K562 (cell line): ENCODE measurements around the gene FTO. TPM values are rescaled to one million over a fixed set of nuclear protein-coding genes. Genes with fewer than 3 reads are reported as not detected.

Experiments
- ATAC-seq: fragments of 200-7000 bp; cut with Tn5 transposase; 3 replicates; pipeline ENCODE4 v1.9.1; 2020; ENCODE audit warnings: moderate library complexity
- BruUV-seq: library from RNA; stranded (reverse); fragments of 400-500 nt; replicated peaks from 2 replicates; lab custom pipeline; 2021; lab: Mats Ljungman, UMichigan
- CTCF ChIA-PET: fragments of 300-600 bp; formaldehyde crosslinking; extraction: SDS; loops from one replicate; lab custom pipeline; 2021; ENCODE audit warnings: low intra/inter-chr PET ratio; lab: Yijun Ruan, JAX
- POLR2A ChIA-PET: fragments of 300-600, 350-650 bp; sonication (Branson Sonifier 250); formaldehyde crosslinking; extraction: SDS; loops from one replicate; lab custom pipeline; 2021; ENCODE audit warnings: antibody characterized with exemption, inconsistent platforms; lab: Yijun Ruan, JAX
- DNase-seq, 4 experiments: peaks; one replicate each; pipeline versions ENCODE4 v3.0.0 to v3.0.0-alpha.2; 2011 to 2018; ENCODE audit warnings: low spot score in 3 of 4, mixed read lengths in 3 of 4; ENCODE audit errors: extremely low read depth in 1 of 4
- FAIRE-seq: peaks from 2 replicates; lab custom pipeline; 2011; peaks lifted over from hg19 to GRCh38; lab: Jason Lieb, UNC
- H2AFZ ChIP-seq: 2 replicates; pipeline ENCODE4 v1.6.0; 2011; ENCODE audit warnings: low read depth, low read length, control low read depth, inconsistent platforms
- H3K27ac ChIP-seq: fragments of 200-600 bp; 3 replicates; pipeline ENCODE4 v1.8.0; 2011; ENCODE audit warnings: low read depth, mild to moderate bottlenecking, control low read depth, inconsistent platforms, low read length, moderate library complexity, mixed read lengths; ENCODE audit errors: extremely low read depth
- H3K27me3 ChIP-seq, 2 experiments: fragments of 300-600 bp in 1 of 2; 2 replicates in 1 of 2; 3 replicates in 1 of 2; pipeline versions ENCODE4 v1.6.0 to v1.8.0; 2011; ENCODE audit warnings: inconsistent platforms in 2 of 2, low read length in 2 of 2, mild to moderate bottlenecking in 1 of 2, mixed read lengths in 1 of 2, moderate library complexity in 1 of 2; ENCODE audit not compliant: control insufficient read depth in 2 of 2, insufficient read depth in 2 of 2
- H3K36me3 ChIP-seq: fragments of 300-600 bp; 3 replicates; pipeline ENCODE4 v1.8.0; 2011; ENCODE audit warnings: mild to moderate bottlenecking, low read length, inconsistent platforms; ENCODE audit not compliant: control insufficient read depth, insufficient read depth
- H3K4me1 ChIP-seq, 2 experiments: fragments of 200-600 bp in 1 of 2; replicated peaks in 1 of 2; 2 replicates in 1 of 2; 3 replicates in 1 of 2; pipeline versions ENCODE4 v1.5.1 to v1.8.0; 2011; ENCODE audit warnings: inconsistent platforms in 2 of 2, low read length in 2 of 2, mild to moderate bottlenecking in 1 of 2, mixed read lengths in 1 of 2, moderate library complexity in 1 of 2; ENCODE audit not compliant: control insufficient read depth in 2 of 2, insufficient read depth in 2 of 2
- H3K4me2 ChIP-seq: 2 replicates; pipeline ENCODE4 v1.6.1; 2011; ENCODE audit warnings: low read length, control low read depth, inconsistent platforms, mixed read lengths; ENCODE audit not compliant: insufficient read depth
- H3K4me3 ChIP-seq: fragments of 200-600 bp; sonication (generic), shearing (Covaris generic); 2 replicates; pipeline ENCODE4 v1.5.1; 2016; ENCODE audit warnings: control low read depth, inconsistent platforms
- H3K79me2 ChIP-seq: fragments of 200-600 bp; 3 replicates; pipeline ENCODE4 v1.8.0; 2011; ENCODE audit warnings: low read length, inconsistent platforms; ENCODE audit not compliant: control insufficient read depth, insufficient read depth
- H3K9ac ChIP-seq, 2 experiments: 2 replicates each; pipeline versions ENCODE4 v1.6.0 to v1.6.1; 2011; ENCODE audit warnings: low read depth in 2 of 2, low read length in 2 of 2, control low read depth in 1 of 2, inconsistent platforms in 1 of 2, mild to moderate bottlenecking in 1 of 2, mixed read lengths in 1 of 2; ENCODE audit not compliant: insufficient read depth in 1 of 2
- H3K9me1 ChIP-seq: one replicate; pipeline ENCODE4 v1.6.0; 2011; ENCODE audit warnings: inconsistent platforms, mild to moderate bottlenecking, low read length, moderate library complexity; ENCODE audit not compliant: control insufficient read depth, insufficient read depth
- H3K9me3 ChIP-seq: replicated peaks from 2 replicates; pipeline ENCODE4 v1.5.1; 2011; ENCODE audit warnings: low read depth, low read length, inconsistent platforms; ENCODE audit not compliant: control insufficient read depth, insufficient read depth
- H4K20me1 ChIP-seq: replicated peaks from 2 replicates; pipeline ENCODE4 v1.6.1; 2011; ENCODE audit warnings: low read length, inconsistent platforms, mixed read lengths; ENCODE audit not compliant: control insufficient read depth, insufficient read depth
- CSDE1 ChIP-seq, 2 experiments: fragments of 450-650 bp; IDR thresholded peaks; 2 replicates each; pipeline ENCODE4 v1.6.1; 2016; ENCODE audit warnings: mild to moderate bottlenecking in 1 of 2
- EZH2 ChIP-seq: IDR thresholded peaks from 2 replicates; pipeline ENCODE4 v1.6.1; 2012; ENCODE audit warnings: low read depth, mild to moderate bottlenecking, inconsistent platforms, low read length, borderline replicate concordance
- MTA2 ChIP-seq: fragments of 450-650 bp; IDR thresholded peaks from 2 replicates; pipeline ENCODE4 v1.6.1; 2016; ENCODE audit warnings: low read depth
- NCOA4 ChIP-seq: fragments of 450-650 bp; IDR thresholded peaks from 2 replicates; pipeline ENCODE4 v1.6.1; 2018; ENCODE audit warnings: mild to moderate bottlenecking; ENCODE audit not compliant: partially characterized antibody
- NFATC3 ChIP-seq: fragments of 450-650 bp; IDR thresholded peaks from 2 replicates; pipeline ENCODE4 v1.6.1; 2017; ENCODE audit warnings: mild to moderate bottlenecking
- WGBS: fragments of 100-300 bp; shearing (Covaris generic); methylation state at CpG from one replicate; pipeline ENCODE4 v1.1.6; 2016; ENCODE audit warnings: low coverage, mixed read lengths; ENCODE audit not compliant: insufficient coverage; ENCODE audit errors: missing lambda C conversion rate; 5-methylcytosine and 5-hydroxymethylcytosine counted together
- in situ Hi-C: fragments of 300-500 bp; cut with MboI; formaldehyde crosslinking; loops from 4 replicates; pipeline ENCODE4 v1.15.0; 2018; ENCODE audit warnings: inconsistent platforms, mixed read lengths
- intact Hi-C: fragments of 100-400 bp; cut with micrococcal nuclease; formaldehyde crosslinking; loops from 2 replicates; pipeline ENCODE4 v1.14.2; 2022
- polyA plus RNA-seq, 8 experiments: library from polyadenylated mRNA; depleted of rRNA in 4 of 8; stranded (reverse) in 5 of 8; unstranded in 3 of 8; fragments of >200 nt; fragmentation: Nextera tagmentation in 2 of 8; fragmentation: Illumina TruSeq in 1 of 8; extraction: Ambion mirVana in 2 of 8; extraction: Trizol in 1 of 8; gene quantifications; 2 replicates each; pipeline versions ENCODE4 v1.2.1 to v1.2.3, GENCODE V29; 2011 to 2014; ENCODE audit warnings: inconsistent platforms in 1 of 8, missing spikeins in 1 of 8
- total RNA-seq, 7 experiments: library from RNA; depleted of rRNA in 6 of 7; stranded (reverse); fragments of >200 nt in 6 of 7; fragmentation: Illumina TruSeq in 2 of 7; extraction: Trizol in 2 of 7; gene quantifications; 2 replicates each; pipeline versions ENCODE4 v1.2.1 to v1.2.3, GENCODE V29; 2011 to 2021; ENCODE audit warnings: low replicate concordance in 1 of 7
- TF ChIP-seq, protein P1 (sequence below): IDR thresholded peaks from 2 replicates; pipeline ENCODE4 v1.6.1; 2011; ENCODE audit warnings: borderline replicate concordance, low read depth, mild to moderate bottlenecking, moderate library complexity, low read length; ENCODE audit not compliant: insufficient read depth, poor library complexity, severe bottlenecking
- TF ChIP-seq, protein P2 (sequence below): sonication (generic); formaldehyde crosslinking; IDR thresholded peaks from 2 replicates; pipeline ENCODE4 v1.8.0; 2022; ENCODE audit warnings: mild to moderate bottlenecking, missing genetic modification reagents

The FTO gene
- total and polyA plus RNA-seq, 9 of the 15 experiments (the other 6 are each of a cell fraction or from before 2014, with no cell fraction given) = 11.3 to 27.7 (median 25.5) TPM

DNA sequence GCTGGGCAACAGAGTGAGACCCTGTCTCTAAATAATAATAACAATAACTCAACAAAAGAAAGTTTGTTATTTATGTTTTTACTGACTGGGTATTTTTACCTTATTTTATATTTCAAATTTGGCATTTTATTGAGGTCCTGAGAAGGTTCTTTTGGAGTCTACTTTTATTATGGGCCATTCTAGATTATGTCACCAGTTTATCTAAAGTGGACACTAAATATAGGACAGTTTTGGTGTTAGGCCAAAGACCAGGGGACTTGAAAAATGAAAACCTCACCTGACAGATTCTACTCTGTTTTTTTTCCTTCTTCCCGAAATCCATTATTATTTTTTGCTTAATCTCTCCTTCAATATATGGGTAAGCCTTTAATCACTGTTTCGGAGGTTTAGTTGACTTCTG lies 8.1 kb downstream of the FTO start:
- Histone ChIP-seq H3K27me3 (no peaks in the 10 kb centered on the region), H3K4me3 (no peak overlapping the region), H3K27ac (no peak overlapping the region), H3K79me2 (no peaks in the 10 kb centered on the region), H3K9me3 (no peaks in the 10 kb centered on the region), H3K9me1 (no peaks in the 10 kb centered on the region), H3K4me2 (no peak overlapping the region), H4K20me1 (no peaks in the 10 kb centered on the region), H2AFZ (no peak overlapping the region), H3K4me1 (no peaks in the 10 kb centered on the region), H3K9ac (no peak overlapping the region), H3K36me3 (no peaks in the 10 kb centered on the region)
- intact Hi-C loops (no loop called here), in situ Hi-C loops (no loop called here)
- no peak for ATAC-seq
- TF ChIP-seq, protein P1, sequence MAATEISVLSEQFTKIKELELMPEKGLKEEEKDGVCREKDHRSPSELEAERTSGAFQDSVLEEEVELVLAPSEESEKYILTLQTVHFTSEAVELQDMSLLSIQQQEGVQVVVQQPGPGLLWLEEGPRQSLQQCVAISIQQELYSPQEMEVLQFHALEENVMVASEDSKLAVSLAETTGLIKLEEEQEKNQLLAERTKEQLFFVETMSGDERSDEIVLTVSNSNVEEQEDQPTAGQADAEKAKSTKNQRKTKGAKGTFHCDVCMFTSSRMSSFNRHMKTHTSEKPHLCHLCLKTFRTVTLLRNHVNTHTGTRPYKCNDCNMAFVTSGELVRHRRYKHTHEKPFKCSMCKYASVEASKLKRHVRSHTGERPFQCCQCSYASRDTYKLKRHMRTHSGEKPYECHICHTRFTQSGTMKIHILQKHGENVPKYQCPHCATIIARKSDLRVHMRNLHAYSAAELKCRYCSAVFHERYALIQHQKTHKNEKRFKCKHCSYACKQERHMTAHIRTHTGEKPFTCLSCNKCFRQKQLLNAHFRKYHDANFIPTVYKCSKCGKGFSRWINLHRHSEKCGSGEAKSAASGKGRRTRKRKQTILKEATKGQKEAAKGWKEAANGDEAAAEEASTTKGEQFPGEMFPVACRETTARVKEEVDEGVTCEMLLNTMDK = no peak
- TF ChIP-seq MTA2 (no peak), CSDE1 (IDR thresholded peaks at IDR 0.05) (no peak), EZH2 (no peak), NCOA4 (no peak), NFATC3 (no peak)
- TF ChIP-seq, protein P2, sequence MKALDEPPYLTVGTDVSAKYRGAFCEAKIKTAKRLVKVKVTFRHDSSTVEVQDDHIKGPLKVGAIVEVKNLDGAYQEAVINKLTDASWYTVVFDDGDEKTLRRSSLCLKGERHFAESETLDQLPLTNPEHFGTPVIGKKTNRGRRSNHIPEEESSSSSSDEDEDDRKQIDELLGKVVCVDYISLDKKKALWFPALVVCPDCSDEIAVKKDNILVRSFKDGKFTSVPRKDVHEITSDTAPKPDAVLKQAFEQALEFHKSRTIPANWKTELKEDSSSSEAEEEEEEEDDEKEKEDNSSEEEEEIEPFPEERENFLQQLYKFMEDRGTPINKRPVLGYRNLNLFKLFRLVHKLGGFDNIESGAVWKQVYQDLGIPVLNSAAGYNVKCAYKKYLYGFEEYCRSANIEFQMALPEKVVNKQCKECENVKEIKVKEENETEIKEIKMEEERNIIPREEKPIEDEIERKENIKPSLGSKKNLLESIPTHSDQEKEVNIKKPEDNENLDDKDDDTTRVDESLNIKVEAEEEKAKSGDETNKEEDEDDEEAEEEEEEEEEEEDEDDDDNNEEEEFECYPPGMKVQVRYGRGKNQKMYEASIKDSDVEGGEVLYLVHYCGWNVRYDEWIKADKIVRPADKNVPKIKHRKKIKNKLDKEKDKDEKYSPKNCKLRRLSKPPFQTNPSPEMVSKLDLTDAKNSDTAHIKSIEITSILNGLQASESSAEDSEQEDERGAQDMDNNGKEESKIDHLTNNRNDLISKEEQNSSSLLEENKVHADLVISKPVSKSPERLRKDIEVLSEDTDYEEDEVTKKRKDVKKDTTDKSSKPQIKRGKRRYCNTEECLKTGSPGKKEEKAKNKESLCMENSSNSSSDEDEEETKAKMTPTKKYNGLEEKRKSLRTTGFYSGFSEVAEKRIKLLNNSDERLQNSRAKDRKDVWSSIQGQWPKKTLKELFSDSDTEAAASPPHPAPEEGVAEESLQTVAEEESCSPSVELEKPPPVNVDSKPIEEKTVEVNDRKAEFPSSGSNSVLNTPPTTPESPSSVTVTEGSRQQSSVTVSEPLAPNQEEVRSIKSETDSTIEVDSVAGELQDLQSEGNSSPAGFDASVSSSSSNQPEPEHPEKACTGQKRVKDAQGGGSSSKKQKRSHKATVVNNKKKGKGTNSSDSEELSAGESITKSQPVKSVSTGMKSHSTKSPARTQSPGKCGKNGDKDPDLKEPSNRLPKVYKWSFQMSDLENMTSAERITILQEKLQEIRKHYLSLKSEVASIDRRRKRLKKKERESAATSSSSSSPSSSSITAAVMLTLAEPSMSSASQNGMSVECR (CRISPR knock-in tag) = no peak
- no TSS peak for BruUV-seq
- POLR2A ChIA-PET = no interaction called here
- 39% methylated on average over 2 of the region's 2 CpGs for WGBS
- CTCF ChIA-PET = no interaction called here
- DNase-seq = no peak
- FAIRE-seq = no peak
